GM23338 (cell line): ENCODE data around the gene OSBPL10. TPM values are rescaled to one million over a fixed set of nuclear protein-coding genes. Genes with fewer than 3 reads are reported as not detected.

Experiments
- ATAC-seq: fragments of 200-7000 bp; cut with Tn5 transposase; 3 replicates; pipeline ENCODE4 v1.9.1; 2020
- DNase-seq: peaks from one replicate; pipeline ENCODE4 v3.0.0-alpha.2; 2015; ENCODE audit warnings: low spot score
- H2AFZ ChIP-seq: fragments of 200-600 bp; sonication (generic); 2 replicates; pipeline ENCODE4 v1.8.0; 2016; ENCODE audit warnings: antibody characterized with exemption, mild to moderate bottlenecking, moderate library complexity
- H3F3A ChIP-seq: fragments of 200-600 bp; sonication (generic); replicated peaks from 2 replicates; pipeline ENCODE4 v1.8.0; 2017; ENCODE audit warnings: antibody characterized with exemption, mixed run types, low read depth
- H3K27ac ChIP-seq: fragments of 200-600 bp; sonication (generic); 2 replicates; pipeline ENCODE4 v1.6.1; 2016; ENCODE audit warnings: low read depth
- H3K27me3 ChIP-seq: fragments of 200-600 bp; sonication (generic); 2 replicates; pipeline ENCODE4 v1.8.0; 2016; ENCODE audit warnings: mild to moderate bottlenecking, mixed run types, moderate library complexity; ENCODE audit not compliant: insufficient read depth
- H3K36me3 ChIP-seq: fragments of 200-600 bp; sonication (generic); 2 replicates; pipeline ENCODE4 v1.8.0; 2016; ENCODE audit warnings: mild to moderate bottlenecking; ENCODE audit not compliant: insufficient read depth
- H3K4me1 ChIP-seq: fragments of 200-600 bp; sonication (generic); 2 replicates; pipeline ENCODE4 v1.8.0; 2016; ENCODE audit warnings: mild to moderate bottlenecking, moderate library complexity; ENCODE audit not compliant: insufficient read depth
- H3K4me2 ChIP-seq: fragments of 200-600 bp; sonication (generic); 2 replicates; pipeline ENCODE4 v1.7.1; 2017; ENCODE audit warnings: mixed run types
- H3K4me3 ChIP-seq: fragments of 200-600 bp; sonication (generic); 2 replicates; pipeline ENCODE4 v1.6.1; 2016; ENCODE audit warnings: mixed run types
- H3K79me2 ChIP-seq: fragments of 200-600 bp; sonication (generic); replicated peaks from 2 replicates; pipeline ENCODE4 v1.8.0; 2017; ENCODE audit warnings: mild to moderate bottlenecking; ENCODE audit not compliant: insufficient read depth
- H3K9me2 ChIP-seq: fragments of 200-600 bp; sonication (generic); 2 replicates; pipeline ENCODE4 v1.8.0; 2017; ENCODE audit not compliant: insufficient read depth
- H4K20me1 ChIP-seq: fragments of 200-600 bp; sonication (generic); replicated peaks from 2 replicates; pipeline ENCODE4 v1.8.0; 2017; ENCODE audit warnings: mild to moderate bottlenecking; ENCODE audit not compliant: insufficient read depth
- H3K27ac Mint-ChIP-seq: 2 replicates; pipeline ENCODE4 v1.8.0; 2020; ENCODE audit warnings: inconsistent platforms, mild to moderate bottlenecking, moderate library complexity, mixed read lengths
- H3K27me3 Mint-ChIP-seq: 3 replicates; pipeline ENCODE4 v1.8.0; 2022; ENCODE audit warnings: low read depth, mild to moderate bottlenecking, moderate library complexity, mixed read lengths, inconsistent platforms; ENCODE audit not compliant: insufficient read depth, poor library complexity
- H3K36me3 Mint-ChIP-seq: 3 replicates; pipeline ENCODE4 v1.8.0; 2021; ENCODE audit warnings: low read depth, mild to moderate bottlenecking, inconsistent platforms, moderate library complexity, mixed read lengths
- H3K4me1 Mint-ChIP-seq: 3 replicates; pipeline ENCODE4 v1.8.0; 2020; ENCODE audit warnings: mild to moderate bottlenecking, inconsistent platforms, mixed read lengths
- H3K4me3 Mint-ChIP-seq: 3 replicates; pipeline ENCODE4 v1.8.0; 2021; ENCODE audit warnings: moderate library complexity, mild to moderate bottlenecking, inconsistent platforms, mixed read lengths
- H3K9me3 Mint-ChIP-seq: 3 replicates; pipeline ENCODE4 v1.8.0; 2020; ENCODE audit warnings: moderate library complexity, mild to moderate bottlenecking, inconsistent platforms, mixed read lengths
- CREB1 ChIP-seq: fragments of 250-450 bp; sonication (Bioruptor Pico); IDR thresholded peaks from 2 replicates; pipeline ENCODE4 v1.5.0; 2020; ENCODE audit warnings: low read depth, mild to moderate bottlenecking, moderate library complexity
- EZH2 ChIP-seq: fragments of 200-600 bp; sonication (generic); IDR thresholded peaks from one replicate; pipeline ENCODE4 v1.8.0; 2017; ENCODE audit warnings: antibody characterized with exemption, mild to moderate bottlenecking, low read depth; ENCODE audit not compliant: unreplicated experiment
- JUNB ChIP-seq: IDR thresholded peaks from one replicate; pipeline ENCODE4 v1.6.1; 2016; ENCODE audit warnings: antibody characterized with exemption; ENCODE audit not compliant: unreplicated experiment
- NANOG ChIP-seq: IDR thresholded peaks from 2 replicates; pipeline ENCODE4 v1.6.1; 2016; ENCODE audit warnings: antibody characterized with exemption, borderline replicate concordance
- POLR2AphosphoS5 ChIP-seq: IDR thresholded peaks from 2 replicates; pipeline ENCODE4 v1.6.1; 2016; ENCODE audit warnings: antibody characterized with exemption, low read depth
- STAT1 ChIP-seq: IDR thresholded peaks from one replicate; pipeline ENCODE4 v1.6.1; 2016; ENCODE audit warnings: antibody characterized with exemption; ENCODE audit not compliant: unreplicated experiment
- ZNF114 ChIP-seq: fragments of 250-450 bp; sonication (Bioruptor Pico); IDR thresholded peaks from 2 replicates; pipeline ENCODE4 v1.5.0; 2020; ENCODE audit warnings: mild to moderate bottlenecking, moderate library complexity
- ZNF331 ChIP-seq: fragments of 250-450 bp; sonication (Bioruptor Pico); IDR thresholded peaks from 2 replicates; pipeline ENCODE4 v1.5.0; 2020; ENCODE audit warnings: low read depth, mild to moderate bottlenecking, moderate library complexity
- polyA plus RNA-seq: library from polyadenylated mRNA; unstranded; fragments of >200 nt; fragmentation: Nextera tagmentation; extraction: Ambion mirVana; gene quantifications from 2 replicates; pipeline ENCODE4 v1.2.1, GENCODE V29; 2016
- total RNA-seq: library from RNA; depleted of rRNA; stranded (reverse); fragments of >200 nt; shearing (Covaris generic); gene quantifications from 2 replicates; pipeline ENCODE4 v1.2.3, GENCODE V29; 2014
- TF ChIP-seq, protein P1 (sequence below): fragments of 250-450 bp; sonication (Bioruptor Pico); IDR thresholded peaks from 2 replicates; pipeline ENCODE4 v1.5.0; 2020; ENCODE audit warnings: mild to moderate bottlenecking, moderate library complexity
- TF ChIP-seq, protein P2 (sequence below), 2 experiments: fragments of 200-600 bp in 1 of 2; sonication (generic) in 1 of 2; conservative IDR thresholded peaks; 2 replicates each; pipeline versions ENCODE4 v1.5.1 to v1.6.1; 2016 to 2017; ENCODE audit warnings: antibody characterized with exemption in 2 of 2, low read depth in 2 of 2, mild to moderate bottlenecking in 2 of 2, moderate library complexity in 1 of 2
- TF ChIP-seq, protein P3 (sequence below): IDR thresholded peaks from 2 replicates; pipeline ENCODE4 v1.6.1; 2016; ENCODE audit warnings: antibody characterized with exemption

The OSBPL10 gene
- total and polyA plus RNA-seq, 2 experiments from 2014 or later = 23.8 to 149 TPM

DNA sequence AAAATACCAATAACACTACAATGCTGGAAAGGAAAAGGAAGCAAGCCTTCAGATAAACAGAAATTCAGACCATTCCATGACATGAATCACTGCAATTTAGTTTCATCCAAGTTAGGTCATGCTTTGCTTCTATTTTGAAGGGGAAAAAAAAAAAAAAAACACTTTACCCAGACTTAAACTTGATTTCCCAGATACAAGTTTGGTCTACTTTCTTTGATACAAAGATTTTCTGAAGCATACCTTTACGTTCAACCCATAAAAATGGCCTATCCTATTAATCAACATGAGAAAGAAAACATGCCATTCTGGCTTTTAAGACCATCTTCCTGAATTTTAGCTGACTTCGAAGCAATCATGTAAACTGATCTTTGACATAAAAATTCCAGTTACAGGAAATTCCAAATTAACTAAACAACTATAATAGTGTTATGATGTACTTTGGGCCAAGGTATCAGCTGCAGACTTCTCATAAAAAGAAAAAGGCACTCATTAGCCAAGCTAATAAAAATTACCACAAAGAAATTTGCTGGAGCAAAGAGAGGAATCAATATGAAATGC is 12.6 kb downstream of the OSBPL10 start:
- H3K4me1 Mint-ChIP-seq = peaks cover 64% of the 10 kb centered on the region
- peak overlapping the region; percentile 93 for H3K27ac Mint-ChIP-seq

DNA sequence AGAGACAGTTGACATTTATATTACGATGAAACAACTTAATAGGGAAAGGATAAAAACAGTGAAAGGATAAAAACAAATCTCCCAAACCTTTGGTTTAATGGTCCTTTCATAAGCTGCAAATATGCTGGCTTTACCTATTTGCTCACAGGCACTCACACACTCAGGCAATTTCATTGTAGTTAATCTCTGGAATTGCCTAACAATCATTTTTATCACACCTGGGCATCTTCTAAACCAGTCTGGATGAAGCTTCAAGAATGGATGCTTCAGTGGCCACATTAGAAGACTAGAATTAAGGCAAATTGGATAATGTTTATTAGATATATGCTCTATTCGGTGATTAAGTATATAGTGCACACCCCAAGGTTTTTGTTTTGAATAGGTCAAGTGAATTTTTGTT is 13.5 kb downstream of the OSBPL10 start:
- no peak overlapping the region for H3K27ac ChIP-seq
- Mint-ChIP-seq H3K36me3 (peaks cover 8% of the 10 kb centered on the region; the same call in 2 of the 3 replicates), H3K27me3 (peaks cover 10% of the 10 kb centered on the region), H3K4me1 (peaks cover 64% of the 10 kb centered on the region), H3K27ac (no peak overlapping the region), H3K4me3 (no peak overlapping the region), H3K9me3 (no peaks in the 10 kb centered on the region)
- peaks cover 70% of the 10 kb centered on the region for H3K4me1 ChIP-seq
- 0 out of 2 replicates have a peak overlapping the region, but pooled peaks have one; percentile 12 for H3K4me2 ChIP-seq
- H3K9me2 ChIP-seq = no peaks in the 10 kb centered on the region
- H3K4me3 ChIP-seq = no peak overlapping the region
- H3F3A ChIP-seq = 0 out of 2 replicates have a peak, but pooled peaks cover 6% of the 10 kb centered on the region
- peaks cover 94% of the 10 kb centered on the region for H3K79me2 ChIP-seq
- H3K36me3 ChIP-seq = no peaks in the 10 kb centered on the region
- no peak for ATAC-seq
- no peaks in the 10 kb centered on the region for H4K20me1 ChIP-seq
- no peak for DNase-seq
- no peaks in the 10 kb centered on the region for H3K27me3 ChIP-seq
- H2AFZ ChIP-seq = no peak overlapping the region
- TF ChIP-seq NANOG (no peak), STAT1 (no peak), CREB1 (CRISPR knock-in tag) (no peak), ZNF114 (CRISPR knock-in tag) (no peak), EZH2 (no peak), POLR2AphosphoS5 (no peak)
- TF ChIP-seq, protein P1, sequence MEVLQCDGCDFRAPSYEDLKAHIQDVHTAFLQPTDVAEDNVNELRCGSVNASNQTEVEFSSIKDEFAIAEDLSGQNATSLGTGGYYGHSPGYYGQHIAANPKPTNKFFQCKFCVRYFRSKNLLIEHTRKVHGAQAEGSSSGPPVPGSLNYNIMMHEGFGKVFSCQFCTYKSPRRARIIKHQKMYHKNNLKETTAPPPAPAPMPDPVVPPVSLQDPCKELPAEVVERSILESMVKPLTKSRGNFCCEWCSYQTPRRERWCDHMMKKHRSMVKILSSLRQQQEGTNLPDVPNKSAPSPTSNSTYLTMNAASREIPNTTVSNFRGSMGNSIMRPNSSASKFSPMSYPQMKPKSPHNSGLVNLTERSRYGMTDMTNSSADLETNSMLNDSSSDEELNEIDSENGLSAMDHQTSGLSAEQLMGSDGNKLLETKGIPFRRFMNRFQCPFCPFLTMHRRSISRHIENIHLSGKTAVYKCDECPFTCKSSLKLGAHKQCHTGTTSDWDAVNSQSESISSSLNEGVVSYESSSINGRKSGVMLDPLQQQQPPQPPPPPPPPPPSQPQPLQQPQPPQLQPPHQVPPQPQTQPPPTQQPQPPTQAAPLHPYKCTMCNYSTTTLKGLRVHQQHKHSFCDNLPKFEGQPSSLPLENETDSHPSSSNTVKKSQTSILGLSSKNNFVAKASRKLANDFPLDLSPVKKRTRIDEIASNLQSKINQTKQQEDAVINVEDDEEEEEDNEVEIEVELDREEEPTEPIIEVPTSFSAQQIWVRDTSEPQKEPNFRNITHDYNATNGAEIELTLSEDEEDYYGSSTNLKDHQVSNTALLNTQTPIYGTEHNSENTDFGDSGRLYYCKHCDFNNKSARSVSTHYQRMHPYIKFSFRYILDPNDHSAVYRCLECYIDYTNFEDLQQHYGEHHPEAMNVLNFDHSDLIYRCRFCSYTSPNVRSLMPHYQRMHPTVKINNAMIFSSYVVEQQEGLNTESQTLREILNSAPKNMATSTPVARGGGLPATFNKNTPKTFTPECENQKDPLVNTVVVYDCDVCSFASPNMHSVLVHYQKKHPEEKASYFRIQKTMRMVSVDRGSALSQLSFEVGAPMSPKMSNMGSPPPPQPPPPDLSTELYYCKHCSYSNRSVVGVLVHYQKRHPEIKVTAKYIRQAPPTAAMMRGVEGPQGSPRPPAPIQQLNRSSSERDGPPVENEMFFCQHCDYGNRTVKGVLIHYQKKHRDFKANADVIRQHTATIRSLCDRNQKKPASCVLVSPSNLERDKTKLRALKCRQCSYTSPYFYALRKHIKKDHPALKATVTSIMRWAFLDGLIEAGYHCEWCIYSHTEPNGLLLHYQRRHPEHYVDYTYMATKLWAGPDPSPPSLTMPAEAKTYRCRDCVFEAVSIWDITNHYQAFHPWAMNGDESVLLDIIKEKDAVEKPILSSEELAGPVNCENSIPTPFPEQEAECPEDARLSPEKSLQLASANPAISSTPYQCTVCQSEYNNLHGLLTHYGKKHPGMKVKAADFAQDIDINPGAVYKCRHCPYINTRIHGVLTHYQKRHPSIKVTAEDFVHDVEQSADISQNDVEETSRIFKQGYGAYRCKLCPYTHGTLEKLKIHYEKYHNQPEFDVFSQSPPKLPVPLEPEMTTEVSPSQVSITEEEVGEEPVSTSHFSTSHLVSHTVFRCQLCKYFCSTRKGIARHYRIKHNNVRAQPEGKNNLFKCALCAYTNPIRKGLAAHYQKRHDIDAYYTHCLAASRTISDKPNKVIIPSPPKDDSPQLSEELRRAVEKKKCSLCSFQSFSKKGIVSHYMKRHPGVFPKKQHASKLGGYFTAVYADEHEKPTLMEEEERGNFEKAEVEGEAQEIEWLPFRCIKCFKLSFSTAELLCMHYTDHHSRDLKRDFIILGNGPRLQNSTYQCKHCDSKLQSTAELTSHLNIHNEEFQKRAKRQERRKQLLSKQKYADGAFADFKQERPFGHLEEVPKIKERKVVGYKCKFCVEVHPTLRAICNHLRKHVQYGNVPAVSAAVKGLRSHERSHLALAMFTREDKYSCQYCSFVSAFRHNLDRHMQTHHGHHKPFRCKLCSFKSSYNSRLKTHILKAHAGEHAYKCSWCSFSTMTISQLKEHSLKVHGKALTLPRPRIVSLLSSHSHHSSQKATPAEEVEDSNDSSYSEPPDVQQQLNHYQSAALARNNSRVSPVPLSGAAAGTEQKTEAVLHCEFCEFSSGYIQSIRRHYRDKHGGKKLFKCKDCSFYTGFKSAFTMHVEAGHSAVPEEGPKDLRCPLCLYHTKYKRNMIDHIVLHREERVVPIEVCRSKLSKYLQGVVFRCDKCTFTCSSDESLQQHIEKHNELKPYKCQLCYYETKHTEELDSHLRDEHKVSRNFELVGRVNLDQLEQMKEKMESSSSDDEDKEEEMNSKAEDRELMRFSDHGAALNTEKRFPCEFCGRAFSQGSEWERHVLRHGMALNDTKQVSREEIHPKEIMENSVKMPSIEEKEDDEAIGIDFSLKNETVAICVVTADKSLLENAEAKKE (CRISPR knock-in tag) = no peak

More for the DNA sequence above, 12.6 kb downstream of the OSBPL10 start:
- Histone ChIP-seq H3K4me1 (peaks cover 70% of the 10 kb centered on the region), H3K9me2 (no peaks in the 10 kb centered on the region), H3K4me3 (no peak overlapping the region), H3K27me3 (no peaks in the 10 kb centered on the region), H3K27ac (peak overlapping the region; percentile 87), H3K36me3 (no peaks in the 10 kb centered on the region), H3K4me2 (peak overlapping the region; percentile 12; the same call in 1 of the 2 replicates), H3K79me2 (peaks cover 94% of the 10 kb centered on the region), H4K20me1 (no peaks in the 10 kb centered on the region; the same call in 1 of the 2 replicates), H3F3A (0 out of 2 replicates have a peak, but pooled peaks cover 6% of the 10 kb centered on the region), H2AFZ (no peak overlapping the region)
- peaks cover 10% of the 10 kb centered on the region for H3K27me3 Mint-ChIP-seq
- H3K36me3 Mint-ChIP-seq = peaks cover 8% of the 10 kb centered on the region; the same call in 2 of the 3 replicates
- no peak overlapping the region; the same call in 2 of the 3 replicates for H3K4me3 Mint-ChIP-seq
- ATAC-seq (no peak), DNase-seq (no peak)
- no peaks in the 10 kb centered on the region for H3K9me3 Mint-ChIP-seq
- TF ChIP-seq STAT1 (no peak), ZNF331 (CRISPR knock-in tag) (no peak), JUNB (no peak), EZH2 (no peak), POLR2AphosphoS5 (no peak)
- TF ChIP-seq, protein P2, sequence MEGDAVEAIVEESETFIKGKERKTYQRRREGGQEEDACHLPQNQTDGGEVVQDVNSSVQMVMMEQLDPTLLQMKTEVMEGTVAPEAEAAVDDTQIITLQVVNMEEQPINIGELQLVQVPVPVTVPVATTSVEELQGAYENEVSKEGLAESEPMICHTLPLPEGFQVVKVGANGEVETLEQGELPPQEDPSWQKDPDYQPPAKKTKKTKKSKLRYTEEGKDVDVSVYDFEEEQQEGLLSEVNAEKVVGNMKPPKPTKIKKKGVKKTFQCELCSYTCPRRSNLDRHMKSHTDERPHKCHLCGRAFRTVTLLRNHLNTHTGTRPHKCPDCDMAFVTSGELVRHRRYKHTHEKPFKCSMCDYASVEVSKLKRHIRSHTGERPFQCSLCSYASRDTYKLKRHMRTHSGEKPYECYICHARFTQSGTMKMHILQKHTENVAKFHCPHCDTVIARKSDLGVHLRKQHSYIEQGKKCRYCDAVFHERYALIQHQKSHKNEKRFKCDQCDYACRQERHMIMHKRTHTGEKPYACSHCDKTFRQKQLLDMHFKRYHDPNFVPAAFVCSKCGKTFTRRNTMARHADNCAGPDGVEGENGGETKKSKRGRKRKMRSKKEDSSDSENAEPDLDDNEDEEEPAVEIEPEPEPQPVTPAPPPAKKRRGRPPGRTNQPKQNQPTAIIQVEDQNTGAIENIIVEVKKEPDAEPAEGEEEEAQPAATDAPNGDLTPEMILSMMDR (conservative IDR thresholded peaks at IDR 0.05; ENCODE audit: low read depth in 2 of 2) = no peak
- TF ChIP-seq, protein P3, sequence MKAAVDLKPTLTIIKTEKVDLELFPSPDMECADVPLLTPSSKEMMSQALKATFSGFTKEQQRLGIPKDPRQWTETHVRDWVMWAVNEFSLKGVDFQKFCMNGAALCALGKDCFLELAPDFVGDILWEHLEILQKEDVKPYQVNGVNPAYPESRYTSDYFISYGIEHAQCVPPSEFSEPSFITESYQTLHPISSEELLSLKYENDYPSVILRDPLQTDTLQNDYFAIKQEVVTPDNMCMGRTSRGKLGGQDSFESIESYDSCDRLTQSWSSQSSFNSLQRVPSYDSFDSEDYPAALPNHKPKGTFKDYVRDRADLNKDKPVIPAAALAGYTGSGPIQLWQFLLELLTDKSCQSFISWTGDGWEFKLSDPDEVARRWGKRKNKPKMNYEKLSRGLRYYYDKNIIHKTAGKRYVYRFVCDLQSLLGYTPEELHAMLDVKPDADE = no peak
